GM12878 (cell line): ENCODE data around the gene KCND3. TPM values are rescaled to one million over a fixed set of nuclear protein-coding genes. Genes with fewer than 3 reads are reported as not detected.

Experiments used
- CBFB ChIP-seq: IDR thresholded peaks from 2 replicates; pipeline ENCODE4 v1.6.1; 2016; ENCODE audit warnings: antibody characterized with exemption, low read depth
- DPF2 ChIP-seq: fragments of 450-650 bp; IDR thresholded peaks from 2 replicates; pipeline ENCODE4 v1.6.1; 2017; ENCODE audit warnings: mild to moderate bottlenecking
- EZH2 ChIP-seq: IDR thresholded peaks from 2 replicates; pipeline ENCODE4 v1.6.1; 2012; ENCODE audit warnings: low read depth, mild to moderate bottlenecking, control low read depth, inconsistent platforms, low read length, borderline replicate concordance; ENCODE audit not compliant: control insufficient read depth
- FOXK2 ChIP-seq: fragments of 450-650 bp; IDR thresholded peaks from 2 replicates; pipeline ENCODE4 v1.6.1; 2017; ENCODE audit warnings: mild to moderate bottlenecking, moderate library complexity
- JUND ChIP-seq: IDR thresholded peaks from 2 replicates; pipeline ENCODE4 v1.6.1; 2012; ENCODE audit warnings: low read depth, mild to moderate bottlenecking, low read length, improper control_type of control experiment, moderate library complexity
- LARP7 ChIP-seq: fragments of 450-650 bp; IDR thresholded peaks from 2 replicates; pipeline ENCODE4 v1.6.1; 2017; ENCODE audit warnings: mild to moderate bottlenecking
- MTA3 ChIP-seq: IDR thresholded peaks from 2 replicates; pipeline ENCODE4 v1.6.1; 2012; ENCODE audit warnings: low read length, inconsistent platforms, borderline replicate concordance
- NR2C2 ChIP-seq: IDR thresholded peaks from 2 replicates; pipeline ENCODE4 v1.6.1; 2011; ENCODE audit warnings: borderline replicate concordance, low read depth; ENCODE audit not compliant: control insufficient read depth, insufficient read length
- NRF1 ChIP-seq: conservative IDR thresholded peaks from 2 replicates; pipeline ENCODE4 v1.6.1; 2011; ENCODE audit warnings: mild to moderate bottlenecking, low read depth, low read length, improper control_type of control experiment
- PKNOX1 ChIP-seq: fragments of 450-650 bp; IDR thresholded peaks from 2 replicates; pipeline ENCODE4 v1.6.1; 2016; ENCODE audit warnings: mild to moderate bottlenecking
- POLR2A ChIP-seq: IDR thresholded peaks from 2 replicates; pipeline ENCODE4 v1.6.1; 2011; ENCODE audit warnings: low read depth, mild to moderate bottlenecking, low read length
- RCOR1 ChIP-seq: conservative IDR thresholded peaks from 2 replicates; pipeline ENCODE4 v1.6.1; 2012; ENCODE audit warnings: low read depth, low read length, improper control_type of control experiment
- SIX5 ChIP-seq: IDR thresholded peaks from 2 replicates; pipeline ENCODE4 v1.6.1; 2011; ENCODE audit warnings: mild to moderate bottlenecking, low read depth, low read length, moderate library complexity; ENCODE audit not compliant: severe bottlenecking
- SPI1 ChIP-seq: IDR thresholded peaks from 2 replicates; pipeline ENCODE4 v1.6.1; 2011; ENCODE audit warnings: low read depth, mild to moderate bottlenecking, low read length, moderate library complexity, borderline replicate concordance; ENCODE audit not compliant: insufficient read depth
- SREBF1 ChIP-seq: IDR thresholded peaks from 2 replicates; pipeline ENCODE4 v1.6.1; 2012; ENCODE audit warnings: mild to moderate bottlenecking, low read length
- STAT1 ChIP-seq: fragments of 450-650 bp; conservative IDR thresholded peaks from 2 replicates; pipeline ENCODE4 v1.6.1; 2014; ENCODE audit warnings: antibody characterized with exemption, mild to moderate bottlenecking
- STAT3 ChIP-seq: IDR thresholded peaks from 2 replicates; pipeline ENCODE4 v1.6.1; 2011; ENCODE audit warnings: low read depth, low read length, improper control_type of control experiment
- SUPT20H ChIP-seq: IDR thresholded peaks from 2 replicates; pipeline ENCODE4 v1.6.1; 2011; ENCODE audit warnings: low read depth, mild to moderate bottlenecking, low read length, moderate library complexity, borderline replicate concordance; ENCODE audit not compliant: control insufficient read depth
- TARDBP ChIP-seq: IDR thresholded peaks from 2 replicates; pipeline ENCODE4 v1.6.1; 2016; ENCODE audit warnings: borderline replicate concordance
- TCF12 ChIP-seq: IDR thresholded peaks from 2 replicates; pipeline ENCODE4 v1.6.1; 2011; ENCODE audit warnings: low read depth, mild to moderate bottlenecking, low read length
- TCF3 ChIP-seq: IDR thresholded peaks from 2 replicates; pipeline ENCODE4 v1.6.1; 2012; ENCODE audit warnings: low read depth, mild to moderate bottlenecking, low read length, borderline replicate concordance; ENCODE audit not compliant: insufficient read depth
- YBX1 ChIP-seq: fragments of 450-650 bp; IDR thresholded peaks from 2 replicates; pipeline ENCODE4 v1.6.1; 2016; ENCODE audit warnings: antibody characterized with exemption
- ZBED1 ChIP-seq: IDR thresholded peaks from 2 replicates; pipeline ENCODE4 v1.6.1; 2016; ENCODE audit warnings: borderline replicate concordance
- ZNF274 ChIP-seq: IDR thresholded peaks from one replicate; pipeline ENCODE4 v1.8.0; 2011; ENCODE audit not compliant: insufficient read length, insufficient read depth
- polyA plus RNA-seq, 11 experiments: library from polyadenylated mRNA; depleted of rRNA in 4 of 11; unstranded in 6 of 11; stranded (reverse) in 5 of 11; fragments of >200 nt; fragmentation: Nextera tagmentation in 4 of 11; fragmentation: Illumina TruSeq in 1 of 11; extraction: Ambion mirVana in 4 of 11; extraction: Trizol in 1 of 11; gene quantifications; 1 replicate in 1 of 11; 2 replicates in 10 of 11; pipeline versions ENCODE4 v1.2.1 to v1.2.3, GENCODE V29; 2011 to 2016; ENCODE audit warnings: inconsistent platforms in 2 of 11, missing spikeins in 2 of 11, low read depth in 1 of 11
- total RNA-seq, 4 experiments: library from RNA; depleted of rRNA in 3 of 4; stranded (reverse); fragments of >200 nt in 3 of 4; fragmentation: Illumina TruSeq in 1 of 4; extraction: Trizol in 1 of 4; gene quantifications; 2 replicates each; pipeline versions ENCODE4 v1.2.1 to v1.2.3, GENCODE V29; 2013 to 2021
- TF ChIP-seq, protein P1 (sequence below): fragments of 450-650 bp; IDR thresholded peaks from 2 replicates; pipeline ENCODE4 v1.6.1; 2018; ENCODE audit warnings: borderline replicate concordance, mild to moderate bottlenecking; ENCODE audit not compliant: partially characterized antibody
- TF ChIP-seq, protein P2 (sequence below): fragments of 450-650 bp; IDR thresholded peaks from 2 replicates; pipeline ENCODE4 v1.6.1; 2017; ENCODE audit warnings: antibody characterized with exemption, mild to moderate bottlenecking, moderate library complexity

Gene KCND3
- total and polyA plus RNA-seq, 10 of the 15 experiments (the other 5 are each of a cell fraction or from before 2014, with no cell fraction given) = 0.02 TPM; not detected in 9

DNA sequence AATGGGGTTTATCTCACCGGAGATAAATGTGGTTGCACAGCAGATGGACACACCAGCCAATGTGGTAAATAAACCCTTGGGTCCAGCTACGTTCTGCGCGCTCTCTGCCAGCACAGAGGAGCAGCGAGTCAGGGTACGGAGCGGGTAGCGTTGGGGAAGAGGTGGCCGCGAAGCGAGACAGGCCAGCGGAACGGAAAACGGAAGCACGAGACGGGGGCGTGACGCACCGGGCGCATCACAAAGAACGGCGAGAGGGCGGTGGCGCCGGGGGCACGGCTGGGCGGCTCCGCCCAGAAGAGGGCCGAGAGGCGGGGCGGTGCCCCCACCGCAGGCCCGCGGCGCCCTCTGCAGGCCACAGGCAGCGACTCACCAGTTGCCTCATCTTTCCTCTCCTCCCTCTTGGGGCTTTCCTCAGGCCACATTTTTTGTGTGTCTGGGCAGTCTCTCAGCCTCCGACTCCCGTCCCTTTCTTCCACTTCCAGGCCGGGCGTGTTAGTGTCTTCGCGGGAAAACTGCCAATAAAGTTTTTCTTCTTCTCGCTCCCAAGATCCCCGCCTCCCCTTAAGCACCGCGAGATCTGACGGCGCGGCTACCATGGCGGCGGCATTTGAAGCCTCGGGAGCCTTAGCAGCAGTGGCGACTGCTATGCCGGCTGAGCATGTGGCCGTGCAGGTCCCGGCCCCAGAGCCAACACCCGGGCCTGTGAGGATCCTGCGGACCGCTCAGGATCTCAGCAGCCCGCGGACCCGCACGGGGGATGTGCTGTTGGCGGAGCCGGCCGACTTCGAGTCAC lies 233.9 kb downstream of the KCND3 start, which contains the start of gene DDX20 (continued):
- TF ChIP-seq FOXK2 (peak; percentile 53), TCF12 (0 out of 2 replicates have a peak, but pooled peaks have one; percentile 18), DPF2 (peak; percentile 85), SREBF1 (peak; percentile 26; the same call in 1 of the 2 replicates), PKNOX1 (peak; percentile 56), MTA3 (no peak), ZNF274 (no peak), NRF1 (no peak), NR2C2 (no peak), SUPT20H (no peak), POLR2A (peak; percentile 92), RCOR1 (0 out of 2 replicates have a peak, but pooled peaks have one; percentile 81), CBFB (peak; percentile 89), STAT3 (0 out of 2 replicates have a peak, but pooled peaks have one; percentile 65), TCF3 (peak; percentile 45; the same call in 1 of the 2 replicates), SPI1 (0 out of 2 replicates have a peak, but pooled peaks have one; percentile 31), JUND (0 out of 2 replicates have a peak, but pooled peaks have one; percentile 28), LARP7 (peak; percentile 49), SIX5 (peak; percentile 37), TARDBP (peak; percentile 98), STAT1 (peak; percentile 96; the same call in 1 of the 2 replicates), EZH2 (no peak), YBX1 (no peak), ZBED1 (0 out of 2 replicates have a peak, but pooled peaks have one; percentile 14)
- TF ChIP-seq, protein P1, sequence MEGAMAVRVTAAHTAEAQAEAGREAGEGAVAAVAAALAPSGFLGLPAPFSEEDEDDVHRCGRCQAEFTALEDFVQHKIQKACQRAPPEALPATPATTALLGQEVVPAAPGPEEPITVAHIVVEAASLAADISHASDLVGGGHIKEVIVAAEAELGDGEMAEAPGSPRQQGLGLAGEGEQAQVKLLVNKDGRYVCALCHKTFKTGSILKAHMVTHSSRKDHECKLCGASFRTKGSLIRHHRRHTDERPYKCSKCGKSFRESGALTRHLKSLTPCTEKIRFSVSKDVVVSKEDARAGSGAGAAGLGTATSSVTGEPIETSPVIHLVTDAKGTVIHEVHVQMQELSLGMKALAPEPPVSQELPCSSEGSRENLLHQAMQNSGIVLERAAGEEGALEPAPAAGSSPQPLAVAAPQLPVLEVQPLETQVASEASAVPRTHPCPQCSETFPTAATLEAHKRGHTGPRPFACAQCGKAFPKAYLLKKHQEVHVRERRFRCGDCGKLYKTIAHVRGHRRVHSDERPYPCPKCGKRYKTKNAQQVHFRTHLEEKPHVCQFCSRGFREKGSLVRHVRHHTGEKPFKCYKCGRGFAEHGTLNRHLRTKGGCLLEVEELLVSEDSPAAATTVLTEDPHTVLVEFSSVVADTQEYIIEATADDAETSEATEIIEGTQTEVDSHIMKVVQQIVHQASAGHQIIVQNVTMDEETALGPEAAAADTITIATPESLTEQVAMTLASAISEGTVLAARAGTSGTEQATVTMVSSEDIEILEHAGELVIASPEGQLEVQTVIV = peak; percentile 29
- TF ChIP-seq, protein P2, sequence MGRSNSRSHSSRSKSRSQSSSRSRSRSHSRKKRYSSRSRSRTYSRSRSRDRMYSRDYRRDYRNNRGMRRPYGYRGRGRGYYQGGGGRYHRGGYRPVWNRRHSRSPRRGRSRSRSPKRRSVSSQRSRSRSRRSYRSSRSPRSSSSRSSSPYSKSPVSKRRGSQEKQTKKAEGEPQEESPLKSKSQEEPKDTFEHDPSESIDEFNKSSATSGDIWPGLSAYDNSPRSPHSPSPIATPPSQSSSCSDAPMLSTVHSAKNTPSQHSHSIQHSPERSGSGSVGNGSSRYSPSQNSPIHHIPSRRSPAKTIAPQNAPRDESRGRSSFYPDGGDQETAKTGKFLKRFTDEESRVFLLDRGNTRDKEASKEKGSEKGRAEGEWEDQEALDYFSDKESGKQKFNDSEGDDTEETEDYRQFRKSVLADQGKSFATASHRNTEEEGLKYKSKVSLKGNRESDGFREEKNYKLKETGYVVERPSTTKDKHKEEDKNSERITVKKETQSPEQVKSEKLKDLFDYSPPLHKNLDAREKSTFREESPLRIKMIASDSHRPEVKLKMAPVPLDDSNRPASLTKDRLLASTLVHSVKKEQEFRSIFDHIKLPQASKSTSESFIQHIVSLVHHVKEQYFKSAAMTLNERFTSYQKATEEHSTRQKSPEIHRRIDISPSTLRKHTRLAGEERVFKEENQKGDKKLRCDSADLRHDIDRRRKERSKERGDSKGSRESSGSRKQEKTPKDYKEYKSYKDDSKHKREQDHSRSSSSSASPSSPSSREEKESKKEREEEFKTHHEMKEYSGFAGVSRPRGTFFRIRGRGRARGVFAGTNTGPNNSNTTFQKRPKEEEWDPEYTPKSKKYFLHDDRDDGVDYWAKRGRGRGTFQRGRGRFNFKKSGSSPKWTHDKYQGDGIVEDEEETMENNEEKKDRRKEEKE = no peak
